HG03095 (cell line): ENCODE results near the gene SPSB1.
"Not testable (repeated sequence)": the region's sequence is repeated elsewhere in the genome, so short reads cannot be mapped to it uniquely, and the experiment has no call there.

Experiments
- ATAC-seq: cut with Tn5 transposase; IDR thresholded peaks from one replicate; pipeline ENCODE4 v1.9.1; 2021; ENCODE audit warnings: moderate library complexity; ENCODE audit not compliant: unreplicated experiment

Gene SPSB1

DNA sequence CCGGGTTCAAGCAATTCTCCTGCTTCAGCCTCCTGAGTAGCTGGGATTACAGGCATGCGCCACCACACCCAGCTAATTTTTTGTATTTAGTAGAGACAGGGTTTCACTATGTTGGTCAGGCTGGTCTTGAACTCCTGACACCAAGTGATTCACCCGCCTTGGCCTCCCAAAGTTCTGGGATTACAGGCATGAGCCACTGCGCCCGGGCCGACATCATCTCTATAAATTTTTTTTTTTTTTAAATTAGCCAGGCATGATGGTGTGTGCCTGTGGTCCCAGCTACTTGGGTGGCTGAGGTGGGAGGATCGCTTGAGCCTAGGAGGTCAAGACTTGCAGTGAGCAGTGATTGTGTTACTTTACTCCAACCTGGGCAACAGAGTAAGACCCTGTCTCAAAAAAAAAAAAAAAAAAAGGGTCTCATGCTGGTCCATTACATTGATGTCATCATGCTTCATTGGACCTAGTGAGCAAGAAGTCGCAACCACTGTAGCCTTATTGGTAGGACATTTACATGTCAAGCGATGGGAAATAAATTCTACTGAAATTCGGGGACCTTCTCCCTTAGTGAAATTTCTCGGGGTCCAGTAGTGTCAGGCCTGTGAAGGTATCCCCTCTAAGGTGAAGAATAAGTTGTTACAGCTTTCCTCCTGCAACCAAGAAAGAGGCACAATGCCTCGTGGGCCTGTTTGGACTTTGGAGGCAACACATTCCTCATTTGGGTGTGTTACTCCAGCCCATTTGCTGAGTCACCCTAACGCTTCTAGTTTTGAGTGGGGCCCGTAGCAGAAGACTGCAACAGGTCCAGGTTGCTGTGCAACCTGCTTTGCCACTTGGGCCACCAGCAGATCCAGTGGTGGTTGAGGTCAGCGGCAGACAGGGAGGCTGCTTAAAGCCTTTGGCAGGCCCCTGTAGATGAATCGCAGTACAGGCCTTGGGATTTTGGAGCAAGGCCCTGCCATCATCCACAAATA lies 7.2 kb downstream of the SPSB1 start:
- ATAC-seq: not testable (repeated sequence)

GRCh38 chr1:9300573-9300972 lies 7.9 kb downstream of the SPSB1 start:
- no peak for ATAC-seq

DNA sequence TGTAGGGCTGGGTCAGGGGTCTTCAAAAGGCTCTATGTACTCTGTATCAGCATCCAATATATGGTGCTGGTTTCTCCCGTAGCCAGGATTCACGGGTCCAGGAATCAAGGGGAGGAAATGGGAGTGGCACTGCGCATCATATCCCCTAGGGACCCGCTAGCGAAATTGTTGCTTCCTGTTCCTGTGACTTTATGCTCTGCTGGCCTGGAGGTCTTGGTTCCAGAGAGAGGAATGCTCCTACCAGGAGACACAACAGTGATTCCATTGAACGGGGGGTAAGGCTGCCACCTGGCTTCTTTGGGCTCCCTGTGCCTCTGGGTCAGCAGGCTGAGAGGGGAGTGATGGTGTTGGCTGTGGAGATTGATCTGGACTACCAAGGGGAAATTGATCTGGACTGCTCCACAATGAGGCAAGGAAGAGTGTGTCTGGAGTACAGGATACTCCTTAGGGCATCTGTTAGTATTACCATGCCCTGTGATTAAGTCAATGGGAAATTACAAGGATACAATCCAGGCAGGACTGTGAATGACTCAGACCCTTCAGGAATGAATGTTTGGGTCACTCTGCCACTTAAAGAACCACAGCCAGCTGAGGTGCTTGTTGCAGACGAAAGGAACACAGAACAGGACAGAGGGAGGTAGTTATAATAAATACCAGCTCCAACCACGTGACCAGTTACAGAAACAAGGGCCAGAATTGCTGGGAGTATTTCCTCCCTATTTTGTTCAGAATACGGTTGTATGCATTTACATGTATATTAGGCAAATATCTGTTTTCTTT lies 10.2 kb downstream of the SPSB1 start:
- no peak for ATAC-seq

DNA sequence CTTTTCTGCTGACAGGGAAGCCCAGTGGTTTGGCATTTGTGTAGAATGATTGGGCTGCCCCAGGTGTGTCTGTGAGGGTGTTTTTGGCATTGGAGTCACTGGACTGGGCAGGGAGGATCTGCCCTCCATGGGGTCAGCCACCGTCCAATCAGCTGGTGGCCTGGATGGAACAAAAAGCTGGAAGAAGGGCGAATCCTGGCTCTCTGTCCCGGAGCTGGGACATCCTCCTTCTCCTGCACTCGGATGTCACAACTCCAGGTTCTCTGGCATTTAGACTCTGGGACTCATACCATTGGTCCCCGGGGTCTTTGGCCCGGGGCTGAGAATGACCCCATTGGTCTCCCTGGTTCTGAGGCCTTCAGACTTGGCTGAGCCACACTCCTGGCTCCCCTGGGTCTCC lies 11.2 kb downstream of the SPSB1 start:
- ATAC-seq: no peak

DNA sequence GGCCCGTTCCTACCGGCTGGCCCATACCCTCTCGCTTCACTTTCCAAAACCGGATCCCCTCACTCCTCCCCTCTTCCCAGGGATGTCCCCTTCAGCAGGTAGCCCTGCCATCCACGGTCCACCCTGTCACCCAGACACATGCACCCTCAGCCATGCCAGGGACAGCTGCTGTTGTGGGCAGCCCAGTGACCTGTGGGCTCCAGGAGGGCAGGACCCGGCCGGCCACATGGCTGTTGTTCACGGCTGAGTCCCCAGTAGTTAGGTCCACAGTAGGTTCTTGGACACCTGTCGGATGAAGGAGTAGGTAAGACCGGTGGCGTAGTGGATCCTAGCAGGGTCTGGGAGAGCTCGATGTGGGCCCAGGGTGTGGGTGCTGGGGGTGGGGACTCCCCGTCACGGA lies 12.5 kb downstream of the SPSB1 start:
- ATAC-seq: no peak

- no peak for ATAC-seq
These were observed 13.3 kb downstream of the SPSB1 start for GRCh38 chr1:9306006-9306405.

- no peak for ATAC-seq
These were observed 14.6 kb downstream of the SPSB1 start for GRCh38 chr1:9307303-9307702.

GRCh38 chr1:9308236-9308785 lies 15.6 kb downstream of the SPSB1 start:
- ATAC-seq: no peak

GRCh38 chr1:9309080-9309479 lies 16.4 kb downstream of the SPSB1 start:
- no peak for ATAC-seq

DNA sequence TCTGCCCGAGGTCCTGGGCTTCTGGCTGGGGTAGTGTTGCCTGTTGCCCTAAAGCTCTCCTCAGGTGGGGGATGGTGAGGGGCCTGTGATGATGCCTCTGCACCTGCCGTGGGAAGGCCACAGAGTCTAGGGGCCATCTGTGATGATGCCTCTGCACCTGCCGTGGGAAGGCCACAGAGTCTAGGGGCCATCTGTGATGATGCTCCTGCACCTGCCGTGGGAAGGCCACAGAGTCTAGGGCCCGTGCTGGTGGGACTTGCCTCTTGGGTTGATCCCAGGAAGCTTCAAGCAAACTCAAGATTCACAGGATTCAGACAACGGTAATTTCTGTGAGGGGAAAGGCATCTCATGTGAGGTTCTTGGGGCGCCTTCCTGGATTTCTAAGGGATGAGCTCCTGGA lies 17.3 kb downstream of the SPSB1 start:
- no peak for ATAC-seq

GRCh38 chr1:9311029-9311428 lies 18.3 kb downstream of the SPSB1 start:
- ATAC-seq: no peak

DNA sequence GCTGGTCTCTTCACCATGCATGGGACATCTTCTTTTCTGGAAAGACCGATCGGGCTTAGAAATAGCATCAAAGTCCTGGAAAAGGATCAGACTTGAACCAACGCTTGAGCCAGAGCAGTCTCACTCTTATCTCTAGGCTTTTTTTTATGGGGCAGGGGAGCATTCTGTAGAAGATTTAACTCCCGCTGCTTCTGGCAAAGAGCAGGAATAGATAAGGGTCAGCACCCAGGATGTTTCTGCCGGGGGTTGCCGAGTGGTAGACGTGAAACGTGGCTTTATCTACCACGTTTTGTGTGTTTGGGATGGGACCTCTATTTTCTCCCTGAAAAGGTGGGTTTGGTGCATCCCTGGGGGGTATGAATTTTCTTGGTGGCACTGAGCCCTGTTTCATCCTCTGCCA lies 18.8 kb downstream of the SPSB1 start:
- no peak for ATAC-seq

- no peak for ATAC-seq
These were observed 19.6 kb downstream of the SPSB1 start for GRCh38 chr1:9312168-9312720.

GRCh38 chr1:9313576-9313975 lies 20.9 kb downstream of the SPSB1 start:
- no peak for ATAC-seq

DNA sequence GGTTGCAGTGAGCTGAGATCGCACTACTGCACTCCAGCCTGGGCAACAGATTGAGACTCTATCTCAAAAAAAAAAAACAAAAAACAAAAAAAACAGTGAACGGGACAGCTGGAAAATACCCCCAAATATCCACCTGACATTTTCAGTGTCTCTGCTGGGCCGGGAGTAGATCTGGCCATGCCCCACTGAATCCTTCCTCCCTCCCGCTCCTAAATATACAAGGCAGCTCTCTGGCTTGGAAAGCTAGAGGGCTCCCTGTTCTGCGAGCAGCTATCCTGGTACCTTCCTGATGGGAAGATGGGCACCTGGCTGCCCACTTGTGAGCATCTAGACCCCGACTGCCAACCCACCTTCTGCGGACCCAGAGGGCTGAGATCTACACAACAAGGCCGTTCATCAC lies 21.4 kb downstream of the SPSB1 start:
- no peak for ATAC-seq

DNA sequence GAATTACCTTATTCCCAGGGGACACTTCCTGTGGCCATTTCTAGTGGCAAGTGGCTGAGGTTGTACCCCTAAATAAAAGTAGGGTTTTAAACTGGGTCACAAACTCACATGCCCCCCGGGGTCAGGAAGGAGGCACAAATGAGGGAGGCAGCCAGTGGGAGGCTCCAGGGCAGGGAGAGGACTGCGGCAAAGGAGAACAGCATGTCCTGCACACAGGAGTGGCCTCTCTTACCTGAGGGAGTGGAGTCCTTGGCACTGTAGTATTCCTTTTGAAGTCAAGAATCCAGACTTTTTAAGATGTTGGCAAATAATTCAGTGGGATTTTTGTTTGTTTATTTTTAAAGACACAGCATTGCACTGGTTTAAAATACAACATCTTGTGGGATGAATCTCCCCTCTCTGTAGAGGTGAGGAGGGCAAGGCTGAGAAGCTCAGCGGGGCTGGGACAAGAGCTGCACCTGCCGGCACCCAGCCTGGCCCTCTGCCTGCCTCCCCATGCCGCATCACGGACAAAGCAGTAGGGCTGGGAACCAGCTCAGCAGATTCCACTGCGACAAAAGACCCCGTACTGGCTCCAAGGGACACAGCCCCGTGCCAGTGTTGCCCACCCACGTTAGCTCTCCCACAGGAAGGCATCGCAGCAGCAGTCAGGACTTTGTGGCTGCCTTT lies 22.2 kb downstream of the SPSB1 start:
- no peak for ATAC-seq

- ATAC-seq: no peak
These were observed 22.9 kb downstream of the SPSB1 start for GRCh38 chr1:9315411-9316079.

DNA sequence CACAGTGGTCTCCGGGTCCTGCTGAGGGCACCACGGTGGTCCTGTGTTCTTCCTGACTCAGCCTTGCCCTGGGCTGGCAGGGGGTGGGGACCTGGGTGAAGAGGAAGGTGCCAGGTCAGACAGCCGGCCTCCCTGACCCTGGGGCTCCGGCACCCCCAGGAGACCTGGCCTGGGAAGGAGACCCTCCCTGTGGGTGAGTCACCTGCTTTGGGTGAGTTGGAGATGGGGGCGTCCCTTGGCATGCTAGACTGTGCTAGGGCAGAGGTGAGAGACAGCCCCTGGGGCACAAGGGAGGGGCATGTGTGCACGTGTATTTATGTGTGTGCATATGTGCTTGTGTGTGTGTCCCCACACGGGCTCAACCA lies 23.4 kb downstream of the SPSB1 start:
- ATAC-seq: no peak

GRCh38 chr1:9316512-9316911 lies 23.8 kb downstream of the SPSB1 start:
- no peak for ATAC-seq

GRCh38 chr1:9317072-9317471 lies 24.4 kb downstream of the SPSB1 start:
- ATAC-seq: no peak
